Endodermal cell (in vitro differentiated cells): ENCODE data around the gene PARP9. TPM values are rescaled to one million over a fixed set of nuclear protein-coding genes. Genes with fewer than 3 reads are reported as not detected.

ENCODE experiments used
- DNase-seq: peaks from one replicate; pipeline ENCODE4 v3.0.0-alpha.2; 2017
- H3K27ac ChIP-seq: 2 replicates; pipeline ENCODE4 v1.5.1; 2013; ENCODE audit warnings: mild to moderate bottlenecking, low read depth, low read length, moderate library complexity
- H3K27me3 ChIP-seq: 2 replicates; pipeline ENCODE4 v1.6.1; 2013; ENCODE audit warnings: mild to moderate bottlenecking, low read length, moderate library complexity; ENCODE audit not compliant: insufficient read depth, control insufficient read depth, poor library complexity, severe bottlenecking
- H3K36me3 ChIP-seq: 2 replicates; pipeline ENCODE4 v1.7.0; 2013; ENCODE audit warnings: mild to moderate bottlenecking, low read length, moderate library complexity; ENCODE audit not compliant: control insufficient read depth, insufficient read depth
- H3K4me1 ChIP-seq: one replicate; pipeline ENCODE4 v1.7.0; 2013; ENCODE audit warnings: low read length; ENCODE audit not compliant: control insufficient read depth, insufficient read depth
- H3K4me3 ChIP-seq: 2 replicates; pipeline ENCODE4 v1.5.1; 2013; ENCODE audit warnings: mild to moderate bottlenecking, low read length, moderate library complexity
- H3K9ac ChIP-seq: 2 replicates; pipeline ENCODE4 v1.6.1; 2013; ENCODE audit warnings: mild to moderate bottlenecking, low read length, moderate library complexity; ENCODE audit not compliant: poor library complexity, severe bottlenecking; ENCODE audit errors: extremely low read depth
- H3K9me3 ChIP-seq: 2 replicates; pipeline ENCODE4 v1.6.1; 2013; ENCODE audit warnings: mild to moderate bottlenecking, low read length, moderate library complexity; ENCODE audit not compliant: control insufficient read depth
- H3K27ac Mint-ChIP-seq: 2 replicates; pipeline ENCODE4 v1.8.0; 2020; ENCODE audit warnings: mixed read lengths
- H3K27me3 Mint-ChIP-seq: 2 replicates; pipeline ENCODE4 v1.8.0; 2021; ENCODE audit warnings: mild to moderate bottlenecking, mixed read lengths; ENCODE audit not compliant: insufficient read depth
- H3K36me3 Mint-ChIP-seq: 2 replicates; pipeline ENCODE4 v1.8.0; 2020; ENCODE audit warnings: low read depth, mixed read lengths
- H3K4me1 Mint-ChIP-seq: 2 replicates; pipeline ENCODE4 v1.8.0; 2020; ENCODE audit warnings: mixed read lengths
- H3K4me3 Mint-ChIP-seq: 2 replicates; pipeline ENCODE4 v1.8.0; 2020; ENCODE audit warnings: mild to moderate bottlenecking, moderate library complexity, mixed read lengths
- H3K9me3 Mint-ChIP-seq: 2 replicates; pipeline ENCODE4 v1.8.0; 2020; ENCODE audit warnings: mild to moderate bottlenecking, mixed read lengths
- WGBS, 2 experiments: methylation state at CpG; one replicate each; pipeline versions ENCODE4 v1.1.5 to v1.1.7; 2013; ENCODE audit warnings: missing lambda C conversion rate in 2 of 2, mixed read lengths in 1 of 2; ENCODE audit not compliant: insufficient coverage in 1 of 2, insufficient read length in 1 of 2; 5-methylcytosine and 5-hydroxymethylcytosine counted together
- total RNA-seq, 2 donors: library from RNA; stranded (reverse); fragmentation: NEBNext Ultra II Directional in 1 of 2; extraction: Animal tissue kit (Norgen Biotek cat#: 25700) in 1 of 2; gene quantifications; 2 replicates in 1 of 2; 3 replicates in 1 of 2; pipeline ENCODE4 v1.2.1, GENCODE V29; 2021
- TF ChIP-seq, protein P1 (sequence below): fragments of 200-600 bp; sonication (generic); conservative IDR thresholded peaks from 2 replicates; pipeline ENCODE4 v1.5.0; 2021; ENCODE audit warnings: antibody characterized with exemption, mild to moderate bottlenecking

Gene PARP9
- total RNA-seq, 2 donors from 2014 or later: 3.7 to 4.3 TPM

DNA sequence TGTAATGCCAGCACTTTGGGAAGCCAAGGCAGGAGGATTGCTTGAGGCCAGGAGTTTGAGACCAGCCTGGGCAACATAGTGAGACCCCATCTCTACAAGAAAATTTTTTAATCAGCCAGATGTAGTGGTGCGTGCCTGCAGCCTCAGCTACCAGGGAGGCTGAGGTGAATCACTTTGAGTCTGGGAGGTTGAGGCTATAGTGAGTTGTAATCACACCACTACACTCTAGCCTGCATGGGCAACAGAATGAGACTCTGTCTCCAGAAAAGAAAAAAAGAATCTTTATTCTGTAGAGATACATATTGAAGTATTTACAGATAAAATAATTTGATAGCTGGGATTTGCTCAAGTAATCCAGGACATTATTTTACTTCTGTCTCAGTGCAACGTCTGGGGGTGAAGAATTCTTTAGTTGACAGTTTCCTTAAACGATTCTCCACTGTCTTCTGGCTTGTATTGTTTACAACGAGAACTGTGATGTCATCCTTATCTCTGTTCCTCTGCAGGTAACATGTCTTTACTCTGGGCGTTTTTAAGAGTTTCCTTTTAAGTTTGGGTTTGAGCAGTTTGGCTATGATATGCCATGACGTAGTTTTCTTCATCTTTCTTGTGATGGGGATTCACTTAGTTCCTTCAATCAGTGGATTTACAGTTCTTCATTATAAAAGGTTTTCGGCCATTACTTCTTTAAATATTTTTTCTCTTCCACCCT lies 75.7 kb downstream of the PARP9 start:
- Histone ChIP-seq H3K27ac (no peak overlapping the region), H3K9me3 (no peaks in the 10 kb centered on the region), H3K36me3 (peaks cover 67% of the 10 kb centered on the region), H3K9ac (no peak overlapping the region), H3K4me1 (peaks cover 12% of the 10 kb centered on the region), H3K27me3 (no peaks in the 10 kb centered on the region), H3K4me3 (no peak overlapping the region)
- Mint-ChIP-seq H3K4me1 (peaks cover 34% of the 10 kb centered on the region), H3K27me3 (no peaks in the 10 kb centered on the region), H3K9me3 (no peaks in the 10 kb centered on the region), H3K36me3 (peaks cover 47% of the 10 kb centered on the region), H3K27ac (peak overlapping the region; percentile 28), H3K4me3 (no peak overlapping the region)
- TF ChIP-seq, protein P1, sequence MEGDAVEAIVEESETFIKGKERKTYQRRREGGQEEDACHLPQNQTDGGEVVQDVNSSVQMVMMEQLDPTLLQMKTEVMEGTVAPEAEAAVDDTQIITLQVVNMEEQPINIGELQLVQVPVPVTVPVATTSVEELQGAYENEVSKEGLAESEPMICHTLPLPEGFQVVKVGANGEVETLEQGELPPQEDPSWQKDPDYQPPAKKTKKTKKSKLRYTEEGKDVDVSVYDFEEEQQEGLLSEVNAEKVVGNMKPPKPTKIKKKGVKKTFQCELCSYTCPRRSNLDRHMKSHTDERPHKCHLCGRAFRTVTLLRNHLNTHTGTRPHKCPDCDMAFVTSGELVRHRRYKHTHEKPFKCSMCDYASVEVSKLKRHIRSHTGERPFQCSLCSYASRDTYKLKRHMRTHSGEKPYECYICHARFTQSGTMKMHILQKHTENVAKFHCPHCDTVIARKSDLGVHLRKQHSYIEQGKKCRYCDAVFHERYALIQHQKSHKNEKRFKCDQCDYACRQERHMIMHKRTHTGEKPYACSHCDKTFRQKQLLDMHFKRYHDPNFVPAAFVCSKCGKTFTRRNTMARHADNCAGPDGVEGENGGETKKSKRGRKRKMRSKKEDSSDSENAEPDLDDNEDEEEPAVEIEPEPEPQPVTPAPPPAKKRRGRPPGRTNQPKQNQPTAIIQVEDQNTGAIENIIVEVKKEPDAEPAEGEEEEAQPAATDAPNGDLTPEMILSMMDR: no peak
- DNase-seq: no peak
- 92 to 94% methylated on average over 4 to 7 of the region's 7 CpGs for WGBS, 2 experiments

DNA sequence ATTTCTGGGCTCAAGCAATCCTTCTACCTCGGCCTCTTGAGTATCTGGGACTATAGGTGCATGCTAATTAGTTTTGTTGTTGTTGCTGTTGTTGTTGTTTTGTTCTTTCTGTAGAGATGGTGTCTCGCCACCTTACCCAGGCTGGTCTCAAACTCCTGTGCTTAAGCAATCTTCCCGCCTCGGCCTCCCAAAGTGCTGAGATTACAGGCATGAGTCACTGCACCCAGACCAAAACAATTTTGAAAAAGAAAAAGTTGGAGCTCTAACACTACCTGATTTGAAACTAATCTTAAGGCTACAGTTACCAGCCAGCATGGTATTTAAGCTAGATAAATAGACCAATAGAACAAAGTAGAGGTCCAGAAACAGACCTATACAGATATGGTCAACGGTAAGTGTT lies 79.1 kb downstream of the PARP9 start:
- Mint-ChIP-seq H3K27ac (peak overlapping the region; percentile 74), H3K9me3 (no peaks in the 10 kb centered on the region), H3K4me1 (peaks cover 24% of the 10 kb centered on the region), H3K27me3 (no peaks in the 10 kb centered on the region), H3K36me3 (peaks cover 33% of the 10 kb centered on the region), H3K4me3 (no peak overlapping the region)
- Histone ChIP-seq H3K4me3 (no peak overlapping the region), H3K4me1 (peaks cover 6% of the 10 kb centered on the region), H3K27ac (no peak overlapping the region), H3K9ac (no peak overlapping the region), H3K27me3 (no peaks in the 10 kb centered on the region), H3K36me3 (peaks cover 72% of the 10 kb centered on the region), H3K9me3 (no peaks in the 10 kb centered on the region)
- no peak for DNase-seq
- TF ChIP-seq, protein P1: no peak
- 93 to 100% methylated on average over 3 to 5 of the region's 5 CpGs for WGBS, 2 experiments

GRCh38 chr3:122481390-122481789 lies 82.7 kb downstream of the PARP9 start:
- Histone ChIP-seq H3K27ac (no peak overlapping the region), H3K9ac (no peak overlapping the region), H3K9me3 (no peaks in the 10 kb centered on the region), H3K4me1 (no peaks in the 10 kb centered on the region), H3K36me3 (peaks cover 46% of the 10 kb centered on the region), H3K27me3 (no peaks in the 10 kb centered on the region), H3K4me3 (no peak overlapping the region)
- Mint-ChIP-seq H3K27ac (no peak overlapping the region), H3K27me3 (no peaks in the 10 kb centered on the region), H3K36me3 (peaks cover 25% of the 10 kb centered on the region), H3K4me1 (peaks cover 9% of the 10 kb centered on the region), H3K9me3 (no peaks in the 10 kb centered on the region), H3K4me3 (no peak overlapping the region)
- TF ChIP-seq, protein P1: no peak
- WGBS, 2 experiments: 99 to 100% methylated on average over 1 to 3 of the region's 3 CpGs
- DNase-seq: no peak

Other genes with a start within 250 kb of the PARP9 start
- not detected for gene CSTA, start 239.1 kb downstream of the PARP9 start, total RNA-seq
- gene MIX23, start 181.1 kb downstream of the PARP9 start, total RNA-seq: 10 to 100 TPM; 54.1 to 62.6 TPM
- 10 to 100 TPM; 40.9 to 61.7 TPM for gene FAM162A, start 180.1 kb downstream of the PARP9 start, total RNA-seq
- gene WDR5B, start 148.2 kb downstream of the PARP9 start, total RNA-seq: 1 to 10 TPM; 4.2 to 4.9 TPM
- 10 to 100 TPM; 90.5 to 93.4 TPM for gene KPNA1, start 49.4 kb downstream of the PARP9 start, total RNA-seq
- 1 to 10 TPM; 4.9 to 6.6 TPM for gene DTX3L, start within 50 bp of the PARP9 start, total RNA-seq
- gene PARP15, start 13.3 kb upstream of the PARP9 start, total RNA-seq: under 1 TPM; 0.18 to 0.44 TPM
- 10 to 100 TPM; 16.4 to 19.1 TPM for gene PARP14, start 116.5 kb upstream of the PARP9 start, total RNA-seq
- gene HSPBAP1, start 229.5 kb upstream of the PARP9 start, total RNA-seq: 1 to 10 TPM; 8.8 to 9.1 TPM
- 10 to 100 TPM; 12.2 to 14.9 TPM for gene SLC49A4, start 230.8 kb upstream of the PARP9 start, total RNA-seq